Lung (tissue), 12 donors: ENCODE measurements around the gene AGAP2. TPM values are rescaled to one million over a fixed set of nuclear protein-coding genes. Genes with fewer than 3 reads are reported as not detected.

Source experiments
- ATAC-seq: fragments of 200-7000 bp; cut with Tn5 transposase; one replicate; pipeline ENCODE4 v1.9.1; 2020; ENCODE audit warnings: moderate number of reproducible peaks; ENCODE audit not compliant: insufficient read depth, low FRiP score
- DNase-seq, 3 donors: peaks; one replicate each; pipeline ENCODE4 v3.0.0-alpha.2; 2013 to 2017
- H3K27ac ChIP-seq, 2 donors: one replicate each; pipeline ENCODE4 v1.5.1; 2013; ENCODE audit warnings: mild to moderate bottlenecking in 2 of 2, moderate library complexity in 2 of 2, control low read depth in 1 of 2, inconsistent platforms in 1 of 2, low read depth in 1 of 2, low read length in 1 of 2
- H3K27me3 ChIP-seq, 3 donors: one replicate each; pipeline ENCODE4 v1.5.1; 2013; ENCODE audit warnings: low read length in 2 of 3; ENCODE audit not compliant: control insufficient read depth in 3 of 3, insufficient read depth in 3 of 3
- H3K36me3 ChIP-seq, 4 donors: one replicate each; pipeline ENCODE4 v1.5.1; 2013; ENCODE audit warnings: low read length in 4 of 4, mild to moderate bottlenecking in 1 of 4, moderate library complexity in 1 of 4; ENCODE audit not compliant: control insufficient read depth in 4 of 4, insufficient read depth in 4 of 4
- H3K4me1 ChIP-seq, 5 donors: one replicate each; pipeline ENCODE4 v1.5.1; 2013; ENCODE audit warnings: low read length in 5 of 5, mild to moderate bottlenecking in 2 of 5, moderate library complexity in 1 of 5; ENCODE audit not compliant: control insufficient read depth in 5 of 5, insufficient read depth in 5 of 5
- H3K4me3 ChIP-seq: one replicate; pipeline ENCODE4 v1.5.1; 2013; ENCODE audit warnings: mild to moderate bottlenecking, control low read depth, moderate library complexity
- H3K9ac ChIP-seq, 2 donors: one replicate each; pipeline ENCODE4 v1.5.1; 2013; ENCODE audit warnings: low read length in 2 of 2, control low read depth in 1 of 2; ENCODE audit not compliant: insufficient read depth in 1 of 2
- H3K9me3 ChIP-seq, 4 donors: one replicate each; pipeline ENCODE4 v1.5.1; 2013; ENCODE audit warnings: low read length in 3 of 4, mild to moderate bottlenecking in 1 of 4, moderate library complexity in 1 of 4; ENCODE audit not compliant: control insufficient read depth in 4 of 4, insufficient read depth in 3 of 4
- CTCF ChIP-seq: IDR thresholded peaks from 2 replicates; pipeline ENCODE4 v1.5.1; 2012; ENCODE audit warnings: mild to moderate bottlenecking; ENCODE audit errors: control extremely low read depth, extremely low read depth
- whole genome bisulfite sequencing, 2 donors: extraction: QIAGEN DNeasy Blood & Tissue Kit; methylation state at CpG; one replicate each; pipeline ENCODE4 v1.1.7; 2013; 5-methylcytosine and 5-hydroxymethylcytosine counted together
- polyA plus RNA-seq, 2 donors: library from polyadenylated mRNA; stranded (reverse); fragments of 200-250 nt; gene quantifications; one replicate each; pipeline ENCODE4 v1.2.1, GENCODE V29; 2013
- total RNA-seq, 2 donors: library from RNA; depleted of rRNA in 1 of 2; stranded (reverse); fragments of >200 nt in 1 of 2; gene quantifications; one replicate each; pipeline ENCODE4 v1.2.1, GENCODE V29; 2014 to 2021
- donor health status: control.
- donor health status: control.
- donor health status: Bipolar disorder and iron deficiency.
- donor health status: healthy.
- donor health status: DM: yes; HTN: yes; CAD: no.

AGAP2 gene
- total and polyA plus RNA-seq, 4 donors, result 1.4 to 4.8 (median 3.0) TPM

GRCh38 chr12:57781244-57781643, 42.7 kb upstream of the AGAP2 start:
- no peak overlapping the region for H3K27ac ChIP-seq
- H3K4me3 ChIP-seq, result no peak overlapping the region
- DNase-seq (no peak), ATAC-seq (no peak)
- no peak overlapping the region for H3K9ac ChIP-seq
- peaks cover 0 to 8% (median 4%) of the 10 kb centered on the region in 5 donors for H3K4me1 ChIP-seq
- no peaks in the 10 kb centered on the region for H3K27me3 ChIP-seq
- peaks cover 2 to 21% (median 12%) of the 10 kb centered on the region in 4 donors for H3K36me3 ChIP-seq
- 72 to 89% methylated on average over 3 of the region's 3 CpGs for WGBS, 2 donors
- no peaks in the 10 kb centered on the region for H3K9me3 ChIP-seq
- no peak for TF ChIP-seq CTCF

GRCh38 chr12:57780284-57780897, 41.8 kb upstream of the AGAP2 start:
- Histone ChIP-seq H3K36me3 (peaks cover 0 to 20% (median 8%) of the 10 kb centered on the region in 4 donors), H3K27me3 (no peaks in the 10 kb centered on the region), H3K9me3 (no peaks in the 10 kb centered on the region), H3K4me3 (no peak overlapping the region), H3K27ac (no peak overlapping the region), H3K4me1 (peaks cover 0 to 8% (median 4%) of the 10 kb centered on the region in 5 donors), H3K9ac (no peak overlapping the region)
- ATAC-seq (no peak), DNase-seq (no peak)
- TF ChIP-seq CTCF, result no peak
- 93 to 94% methylated on average over 4 of the region's 4 CpGs for WGBS, 2 donors

GRCh38 chr12:57779736-57780135, 41.2 kb upstream of the AGAP2 start:
- ATAC-seq, result no peak
- no peak for TF ChIP-seq CTCF
- H3K27me3 ChIP-seq, result no peaks in the 10 kb centered on the region
- 50 to 79% methylated on average over 1 of the region's 1 CpG for WGBS, 2 donors
- no peaks in the 10 kb centered on the region for H3K9me3 ChIP-seq
- no peak overlapping the region for H3K27ac ChIP-seq
- H3K9ac ChIP-seq, result no peak overlapping the region
- peaks cover 0 to 8% (median 4%) of the 10 kb centered on the region in 5 donors for H3K4me1 ChIP-seq
- no peak overlapping the region for H3K4me3 ChIP-seq
- H3K36me3 ChIP-seq, result peaks cover 0 to 19% (median 8%) of the 10 kb centered on the region in 4 donors
- DNase-seq, result no peak

- 93 to 95% methylated on average over 7 of the region's 7 CpGs for WGBS, 2 donors
- ATAC-seq (no peak), DNase-seq (no peak)
- Histone ChIP-seq H3K4me3 (no peak overlapping the region), H3K9ac (no peak overlapping the region), H3K9me3 (no peaks in the 10 kb centered on the region), H3K27ac (no peak overlapping the region), H3K36me3 (peaks cover 0 to 19% (median 5%) of the 10 kb centered on the region in 4 donors), H3K27me3 (no peaks in the 10 kb centered on the region), H3K4me1 (peaks cover 0 to 5% (median 0%) of the 10 kb centered on the region in 5 donors)
- no peak for TF ChIP-seq CTCF
Measured at GRCh38 chr12:57777911-57778310, 39.4 kb upstream of the AGAP2 start.
